Activated gamma-delta T cell treated with Interleukin-2 at 50 U/mL for 16 hours (primary cell): Measurements from ENCODE around the gene MRPS21.

Source experiments
- DNase-seq: peaks from one replicate; pipeline ENCODE4 v3.0.0-alpha.2; 2020

MRPS21 gene

GRCh38 chr1:150293433-150294253 is at the start of gene MRPS21:
MRPS21 (plus strand) TSS chr1:150293861; CDS start chr1:150294367, 506 bp downstream.
- peak; percentile 80 for DNase-seq

- DNase-seq = no peak
Measured at GRCh38 chr1:150249936-150250335, 43.7 kb upstream of the MRPS21 start.

- no peak for DNase-seq
Measured at GRCh38 chr1:150256198-150256553, 37.5 kb upstream of the MRPS21 start.

DNA sequence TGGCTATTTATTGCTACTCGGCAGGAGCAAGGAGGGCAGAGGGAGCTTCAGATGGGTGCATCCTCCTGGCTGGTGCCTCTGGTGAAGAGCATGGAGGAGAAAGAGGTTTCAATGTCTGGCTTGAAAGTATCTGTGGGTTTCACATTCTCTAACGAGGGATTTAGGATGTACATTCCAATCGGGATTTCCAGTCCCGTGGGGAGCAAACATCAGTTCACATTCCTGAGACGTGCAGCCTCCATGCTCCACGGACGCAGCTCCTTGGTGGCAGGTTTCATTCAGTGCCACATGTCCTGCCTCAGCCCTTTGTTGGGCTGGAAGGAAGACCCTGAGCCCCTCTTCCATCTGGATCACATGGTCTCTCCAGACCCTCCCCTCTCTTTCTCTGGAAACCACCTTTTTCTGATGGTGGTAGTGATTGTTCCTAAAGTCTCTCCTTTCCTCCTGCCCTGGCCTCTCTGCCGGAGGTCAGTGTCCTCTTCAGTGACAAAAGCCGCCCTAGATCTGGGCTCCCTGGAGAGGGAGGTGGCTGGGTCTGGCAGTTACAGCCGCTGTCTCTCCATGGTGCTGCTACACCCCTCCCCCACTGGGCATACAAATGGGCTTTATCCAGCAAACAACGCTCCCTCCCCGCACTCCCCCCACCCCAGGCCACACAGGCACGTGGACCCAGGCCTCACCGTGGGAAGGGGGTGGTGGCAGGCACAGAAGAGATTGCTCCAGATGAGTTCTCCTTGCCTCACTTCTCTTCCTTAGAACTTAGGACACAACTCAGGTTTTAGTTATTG is 36.9 kb upstream of the MRPS21 start:
- no peak for DNase-seq

DNA sequence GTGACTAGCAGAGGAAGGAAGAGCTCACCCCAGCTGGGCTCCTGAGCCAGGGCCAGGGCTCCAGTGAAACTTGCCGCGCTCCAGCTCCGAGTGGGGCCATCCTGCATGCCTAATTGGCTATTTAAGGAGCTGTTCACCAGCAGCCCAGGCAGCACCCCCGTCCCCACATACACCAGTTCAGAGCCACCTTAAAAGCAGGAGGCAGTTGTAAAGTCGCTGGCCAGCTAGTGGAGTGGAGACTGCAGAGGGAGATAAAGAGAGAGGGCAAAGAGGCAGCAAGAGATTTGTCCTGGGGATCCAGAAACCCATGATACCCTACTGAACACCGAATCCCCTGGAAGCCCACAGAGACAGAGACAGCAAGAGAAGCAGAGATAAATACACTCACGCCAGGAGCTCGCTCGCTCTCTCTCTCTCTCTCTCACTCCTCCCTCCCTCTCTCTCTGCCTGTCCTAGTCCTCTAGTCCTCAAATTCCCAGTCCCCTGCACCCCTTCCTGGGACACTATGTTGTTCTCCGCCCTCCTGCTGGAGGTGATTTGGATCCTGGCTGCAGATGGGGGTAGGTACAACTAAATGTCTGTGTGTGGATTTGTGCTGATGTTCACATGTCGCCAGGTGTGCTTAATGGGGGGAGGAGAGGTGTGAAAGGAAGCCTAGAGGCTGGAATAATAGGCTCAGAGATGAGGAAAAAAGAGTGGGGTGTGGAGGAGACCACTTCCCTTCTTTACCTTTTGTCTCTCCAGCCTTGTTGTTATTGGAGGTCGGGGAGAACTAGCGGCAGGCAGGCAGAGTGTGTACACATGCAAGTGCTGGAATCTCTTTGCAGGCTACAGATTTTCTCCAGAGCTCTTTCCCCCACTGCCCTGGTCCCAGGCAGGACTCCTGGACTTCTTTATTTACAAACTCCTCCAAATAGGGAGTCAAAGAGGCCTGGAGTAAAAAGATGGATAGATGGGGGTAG is 35.8 kb upstream of the MRPS21 start, which contains the start of gene CA14:
TSS of gene CA14 (plus strand) at position 151 of the 962 bp plus-strand sequence. CDS start at position 506, 355 bp downstream.
- no peak for DNase-seq

- DNase-seq = no peak
Measured at GRCh38 chr1:150259217-150259616, 34.4 kb upstream of the MRPS21 start.

- DNase-seq = no peak
Measured at GRCh38 chr1:150259758-150260669, 33.6 kb upstream of the MRPS21 start.

DNA sequence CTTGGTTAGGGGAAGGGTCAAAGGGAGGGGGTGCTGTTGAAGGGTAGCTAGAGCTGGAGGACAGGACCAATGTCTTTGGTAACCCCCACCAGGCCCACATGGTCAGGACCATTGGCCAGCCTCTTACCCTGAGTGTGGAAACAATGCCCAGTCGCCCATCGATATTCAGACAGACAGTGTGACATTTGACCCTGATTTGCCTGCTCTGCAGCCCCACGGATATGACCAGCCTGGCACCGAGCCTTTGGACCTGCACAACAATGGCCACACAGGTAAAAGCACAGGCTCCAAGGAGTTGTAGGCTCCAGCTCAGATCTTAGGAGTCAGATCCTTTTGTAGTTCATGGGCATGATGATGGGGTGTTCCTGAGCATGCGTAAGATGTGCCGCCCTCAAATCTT is 32.3 kb upstream of the MRPS21 start:
- DNase-seq = no peak

- no peak for DNase-seq
Measured at GRCh38 chr1:150262388-150263320, 31.0 kb upstream of the MRPS21 start.

DNA sequence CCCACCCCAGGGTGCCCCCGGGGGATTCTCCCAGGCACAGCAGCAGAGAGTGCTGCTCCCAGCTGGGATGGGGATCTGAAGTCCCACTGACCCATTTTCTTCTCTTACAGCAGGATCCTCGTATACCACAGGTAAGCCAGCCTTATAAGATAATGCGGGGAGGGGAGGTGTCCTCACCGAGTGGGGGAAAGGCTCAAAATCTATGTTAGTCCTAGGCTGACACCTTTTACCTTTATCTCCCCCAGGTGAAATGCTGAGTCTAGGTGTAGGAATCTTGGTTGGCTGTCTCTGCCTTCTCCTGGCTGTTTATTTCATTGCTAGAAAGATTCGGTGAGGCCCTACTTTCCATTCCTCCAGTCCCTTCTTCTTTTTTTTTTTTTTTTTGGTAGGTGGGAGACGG is 30.1 kb upstream of the MRPS21 start:
- DNase-seq = no peak

GRCh38 chr1:150267896-150268295 is 25.8 kb upstream of the MRPS21 start:
- DNase-seq = no peak

DNA sequence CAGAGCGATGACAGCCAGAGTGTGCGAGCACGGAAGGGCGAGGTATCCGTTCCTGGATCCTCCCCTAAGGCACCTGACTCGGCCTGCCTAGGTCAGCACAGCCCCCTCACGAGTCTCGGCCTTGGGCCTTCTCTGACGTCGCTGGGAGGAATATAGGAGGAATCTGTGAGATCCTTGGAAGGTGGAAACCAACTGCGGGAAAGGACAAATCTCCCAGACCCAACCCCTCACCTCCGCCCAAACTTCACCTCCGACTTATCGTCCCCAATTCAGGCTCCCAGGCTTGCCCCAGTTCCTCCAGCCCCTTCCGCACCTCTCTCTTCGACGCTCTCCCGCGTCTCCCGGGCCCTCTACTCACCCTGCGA is 25.3 kb upstream of the MRPS21 start:
- DNase-seq = peak; percentile 29

- DNase-seq = peak; percentile 91
Measured at GRCh38 chr1:150268705-150269403, 24.8 kb upstream of the MRPS21 start, which contains the start of gene APH1A. APH1A (minus strand) TSS chr1:150269016; CDS start chr1:150268810, 206 bp downstream.

- no peak for DNase-seq
Measured at GRCh38 chr1:150269451-150269850, 24.2 kb upstream of the MRPS21 start.

- DNase-seq = no peak
Measured at GRCh38 chr1:150271291-150271959, 22.2 kb upstream of the MRPS21 start.

DNA sequence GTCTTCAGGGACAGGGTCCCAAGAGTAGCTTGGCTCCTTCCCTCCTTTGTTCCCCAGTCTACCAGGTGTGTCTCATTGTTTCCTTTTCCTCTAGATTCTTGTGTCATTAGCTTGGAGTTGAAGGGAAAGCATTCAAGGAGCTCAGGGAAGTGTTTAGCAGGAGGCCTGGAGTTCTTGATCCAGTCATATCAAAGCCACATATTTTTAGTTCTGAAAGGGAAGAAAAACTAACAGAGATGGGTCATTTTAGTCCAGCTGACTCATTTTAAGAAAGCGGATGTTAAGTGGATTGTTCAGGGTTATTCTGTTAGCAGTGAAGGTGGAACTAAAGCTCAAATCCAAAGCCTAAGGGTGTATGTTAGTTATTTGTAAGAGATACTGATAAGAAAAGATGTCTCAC is 20.4 kb upstream of the MRPS21 start:
- no peak for DNase-seq

DNA sequence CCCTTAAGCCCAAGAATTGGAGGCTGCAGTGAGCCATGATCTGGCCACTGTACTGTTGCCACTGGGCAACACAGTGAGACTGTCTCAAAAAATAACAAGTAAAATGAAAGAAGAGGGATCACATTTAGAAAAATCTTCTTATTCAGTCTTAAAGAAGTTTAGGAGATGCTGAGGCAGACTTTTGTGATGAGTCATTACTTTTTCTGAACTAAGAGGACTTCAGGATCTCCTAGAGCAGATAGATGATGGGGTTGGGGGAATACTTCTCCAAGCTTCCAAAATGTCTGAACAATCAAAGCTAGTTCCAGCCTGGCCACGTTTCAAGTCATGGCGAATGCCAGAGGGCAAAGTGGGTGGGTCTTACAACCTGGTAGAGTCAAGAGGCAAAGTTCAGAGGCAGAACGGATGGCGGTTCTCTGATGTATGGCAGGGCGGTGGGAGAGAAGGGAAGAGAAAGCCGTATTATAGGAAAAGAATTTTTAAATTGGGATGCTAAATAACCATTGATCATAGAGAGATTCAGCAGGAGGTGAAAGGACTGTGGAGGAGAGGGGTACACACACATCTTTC is 13.4 kb upstream of the MRPS21 start:
- DNase-seq = no peak

- peak; percentile 58 for DNase-seq
Measured at GRCh38 chr1:150281221-150281757, 12.4 kb upstream of the MRPS21 start.
